ENCODE measurements around the gene PPP6C. TPM values are rescaled to one million over a fixed set of nuclear protein-coding genes. Genes with fewer than 3 reads are reported as not detected.

Gene PPP6C
- total and polyA plus RNA-seq, 10 donors = 17.3 to 49.3 (median 35.7) TPM

- intact Hi-C loops (cut with DNase I; ENCODE audit: low total_unique reads) = loop anchor here (10.0 kb wide), 2 partner anchors 198 to 288 kb away; partner anchors contain the start of genes GOLGA1 and WDR38
- DNase-seq = peak; percentile 85
- peaks cover 0 to 8% (median 0%) of the 10 kb centered on the region in 6 donors for H3K36me3 ChIP-seq
- H3K27ac ChIP-seq = peak overlapping the region in 7 of 8 donors; percentile 42 to 86 (median 77)
- no peaks in the 10 kb centered on the region for H3K27me3 ChIP-seq (replicated peaks in 1 of 7)
- H3K9me3 ChIP-seq = no peaks in the 10 kb centered on the region
- H3K4me1 ChIP-seq = peaks cover 11 to 40% (median 17%) of the 10 kb centered on the region in 6 donors
- H3K4me3 ChIP-seq = peak overlapping the region; percentile 56 to 91 (median 80)
- TF ChIP-seq POLR2AphosphoS5 (IDR thresholded peaks at IDR 0.05) (no peak), POLR2A (IDR thresholded peaks at IDR 0.05) (no peak), CTCF (IDR thresholded peaks at IDR 0.05 in 8 of 11, conservative IDR thresholded peaks at IDR 0.05 in 3 of 11) (no peak)
- WGBS, 5 donors = 1 to 3% (median 1%) methylated on average over 37 to 54 of the region's 54 CpGs
Measured at GRCh38 chr9:125142560-125143376, 46.8 kb downstream of the PPP6C start.

DNA sequence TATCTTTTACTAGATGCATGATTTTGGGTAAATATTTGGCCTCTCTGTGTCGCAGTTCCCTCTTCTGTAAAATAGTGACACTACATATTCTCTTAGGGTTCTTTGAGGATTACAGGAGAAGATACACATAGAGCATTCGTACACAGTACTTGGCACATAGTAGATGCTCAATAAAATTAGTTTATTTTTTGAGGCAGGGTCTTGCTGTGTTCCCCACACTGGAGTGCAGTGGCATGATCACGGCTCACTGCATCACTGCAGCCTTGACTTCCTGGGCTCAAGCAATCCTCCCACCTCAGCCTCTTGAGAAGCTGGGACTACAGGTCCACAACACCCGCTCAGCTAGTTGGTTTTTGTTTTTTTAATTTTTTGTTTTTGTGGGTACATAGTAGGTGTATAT is 47.9 kb downstream of the PPP6C start:
- Histone ChIP-seq H3K9me3 (no peaks in the 10 kb centered on the region), H3K36me3 (peaks cover 0 to 8% (median 0%) of the 10 kb centered on the region in 6 donors), H3K4me1 (peaks cover 11 to 39% (median 17%) of the 10 kb centered on the region in 6 donors), H3K4me3 (no peak overlapping the region), H3K27ac (no peak overlapping the region), H3K27me3 (replicated peaks in 1 of 7) (no peaks in the 10 kb centered on the region)
- DNase-seq = no peak
- TF ChIP-seq POLR2A (IDR thresholded peaks at IDR 0.05) = no peak
- no peak for TF ChIP-seq POLR2AphosphoS5 (IDR thresholded peaks at IDR 0.05)
- TF ChIP-seq CTCF (IDR thresholded peaks at IDR 0.05 in 8 of 11, conservative IDR thresholded peaks at IDR 0.05 in 3 of 11) = no peak
- 84 to 96% (median 94%) methylated on average over 4 of the region's 4 CpGs for WGBS, 5 donors
- intact Hi-C loops (cut with DNase I; ENCODE audit: low total_unique reads) = loop anchor here (10.0 kb wide), 2 partner anchors 197 to 287 kb away; partner anchors contain the start of genes GOLGA1 and WDR38

DNA sequence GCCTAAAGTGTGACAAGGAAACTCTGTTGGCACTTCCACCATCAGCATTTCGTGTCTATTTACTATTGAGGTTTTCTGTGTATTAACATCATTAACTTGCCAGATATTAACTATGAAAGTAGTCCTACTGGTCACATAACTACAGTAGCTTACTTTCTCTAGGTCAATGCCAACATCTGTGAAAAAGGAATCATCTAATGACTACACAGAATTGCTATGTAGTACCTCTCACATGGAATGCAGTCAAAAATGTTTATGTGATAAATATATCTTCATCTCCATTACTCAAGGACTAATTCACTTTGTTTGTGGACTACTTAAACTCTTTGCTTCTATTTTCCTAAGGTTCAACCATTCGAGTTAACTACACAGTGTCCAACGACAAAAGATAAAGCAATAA is 48.4 kb downstream of the PPP6C start:
- H3K27ac ChIP-seq = no peak overlapping the region
- H3K9me3 ChIP-seq = no peaks in the 10 kb centered on the region
- intact Hi-C loops (cut with DNase I; ENCODE audit: low total_unique reads) = loop anchor here (10.0 kb wide), 2 partner anchors 196 to 286 kb away; partner anchors contain the start of genes GOLGA1 and WDR38
- DNase-seq = no peak
- no peak for TF ChIP-seq CTCF (IDR thresholded peaks at IDR 0.05 in 8 of 11, conservative IDR thresholded peaks at IDR 0.05 in 3 of 11)
- no peak for TF ChIP-seq POLR2AphosphoS5 (IDR thresholded peaks at IDR 0.05)
- TF ChIP-seq POLR2A (IDR thresholded peaks at IDR 0.05) = no peak
- H3K27me3 ChIP-seq (replicated peaks in 1 of 7) = no peaks in the 10 kb centered on the region
- WGBS, 5 donors = 85 to 98% (median 88%) methylated on average over 3 of the region's 3 CpGs
- peaks cover 11 to 34% (median 17%) of the 10 kb centered on the region in 6 donors for H3K4me1 ChIP-seq
- H3K4me3 ChIP-seq = no peak overlapping the region
- H3K36me3 ChIP-seq = peaks cover 0 to 8% (median 0%) of the 10 kb centered on the region in 6 donors

DNA sequence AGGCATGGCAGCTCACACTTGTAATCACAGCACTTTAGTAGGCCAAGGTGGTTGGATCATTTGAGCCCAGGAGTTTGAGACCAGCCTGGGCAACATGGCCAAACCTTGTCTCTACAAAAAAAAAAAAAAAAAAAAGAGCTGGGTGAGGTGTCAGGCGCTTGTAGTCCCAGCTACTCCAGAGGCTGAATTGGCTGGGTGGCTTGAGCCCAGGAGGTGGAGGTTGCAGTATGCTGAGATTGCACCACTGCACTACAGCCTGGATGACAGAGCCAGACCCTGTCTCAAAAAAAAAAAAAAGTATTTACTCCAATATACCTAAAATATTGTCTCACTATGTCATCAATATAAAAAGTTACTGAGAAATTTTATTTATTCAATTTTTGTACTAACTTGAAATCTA is 49.0 kb downstream of the PPP6C start:
- H3K27ac ChIP-seq = no peak overlapping the region
- intact Hi-C loops (cut with DNase I; ENCODE audit: low total_unique reads) = loop anchor here (10.0 kb wide), 2 partner anchors 196 to 286 kb away; partner anchors contain the start of genes GOLGA1 and WDR38
- H3K4me1 ChIP-seq = peaks cover 11 to 30% (median 17%) of the 10 kb centered on the region in 6 donors
- no peak overlapping the region for H3K4me3 ChIP-seq
- peaks cover 0 to 8% (median 0%) of the 10 kb centered on the region in 6 donors for H3K36me3 ChIP-seq
- no peaks in the 10 kb centered on the region for H3K9me3 ChIP-seq
- no peak for TF ChIP-seq POLR2A (IDR thresholded peaks at IDR 0.05)
- no peak for TF ChIP-seq POLR2AphosphoS5 (IDR thresholded peaks at IDR 0.05)
- no peak for TF ChIP-seq CTCF (IDR thresholded peaks at IDR 0.05 in 8 of 11, conservative IDR thresholded peaks at IDR 0.05 in 3 of 11)
- DNase-seq = no peak
- 83 to 100% (median 95%) methylated on average over 1 of the region's 1 CpG for WGBS, 5 donors
- H3K27me3 ChIP-seq (replicated peaks in 1 of 7) = no peaks in the 10 kb centered on the region
